Measurements from ENCODE around the gene SPATS2.

SPATS2 gene

DNA sequence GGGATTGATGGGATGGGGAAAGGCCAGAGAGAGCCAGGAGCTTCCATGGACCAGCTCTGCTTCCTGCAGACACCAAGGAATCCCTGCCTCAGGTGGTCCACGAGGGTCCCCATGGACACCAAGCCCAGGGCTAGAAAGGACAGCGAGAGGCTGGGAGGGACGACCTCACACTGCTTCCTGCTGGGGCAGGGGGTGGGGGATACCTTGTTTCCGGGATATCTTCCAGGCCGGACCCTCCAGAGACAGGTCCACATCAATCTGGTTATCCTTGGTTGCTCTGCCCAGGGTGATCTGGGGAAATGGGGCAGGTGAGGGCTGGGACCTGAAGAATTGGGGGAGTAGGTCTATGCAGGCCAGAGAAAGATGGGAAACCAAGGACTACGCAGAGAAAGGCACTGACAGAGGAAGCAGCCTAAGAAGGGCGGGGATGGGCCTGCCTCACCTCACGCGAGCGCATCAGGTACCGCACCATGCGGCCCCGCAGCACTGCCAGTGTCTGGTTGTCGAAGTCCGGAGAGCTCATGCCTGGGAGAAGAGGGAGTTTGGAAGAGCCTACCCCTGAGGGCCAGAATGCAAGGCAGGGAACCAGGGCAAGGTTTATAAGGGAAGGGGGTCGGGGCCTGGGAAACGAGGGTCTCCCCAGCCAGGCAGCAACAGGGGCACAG, 191.9 kb downstream of the SPATS2 start:
- DNase-seq = no peak

DNA sequence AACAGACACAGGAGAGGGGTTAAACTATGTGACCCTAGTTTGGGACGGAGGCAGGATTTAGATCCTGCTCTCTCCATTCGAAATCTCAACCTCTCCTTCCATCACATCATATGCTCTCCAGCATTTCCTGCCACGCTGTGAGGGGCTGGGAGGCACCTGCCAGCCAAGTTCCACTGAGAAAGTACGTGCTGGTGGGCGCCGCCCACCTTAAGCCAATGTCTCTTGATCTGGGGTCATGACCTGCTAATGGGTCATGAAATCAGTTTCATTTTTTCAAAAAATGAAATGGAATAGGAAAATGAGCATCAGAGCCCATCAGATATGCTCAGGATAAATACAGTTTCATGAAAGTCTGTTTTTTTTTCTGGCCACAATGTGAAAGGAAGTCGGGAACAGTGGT, 193.4 kb downstream of the SPATS2 start:
- no peak for DNase-seq

GRCh38 chr12:49562233-49562632, 195.0 kb downstream of the SPATS2 start:
- DNase-seq = no peak

GRCh38 chr12:49562831-49563230, 195.6 kb downstream of the SPATS2 start:
- no peak for DNase-seq

DNA sequence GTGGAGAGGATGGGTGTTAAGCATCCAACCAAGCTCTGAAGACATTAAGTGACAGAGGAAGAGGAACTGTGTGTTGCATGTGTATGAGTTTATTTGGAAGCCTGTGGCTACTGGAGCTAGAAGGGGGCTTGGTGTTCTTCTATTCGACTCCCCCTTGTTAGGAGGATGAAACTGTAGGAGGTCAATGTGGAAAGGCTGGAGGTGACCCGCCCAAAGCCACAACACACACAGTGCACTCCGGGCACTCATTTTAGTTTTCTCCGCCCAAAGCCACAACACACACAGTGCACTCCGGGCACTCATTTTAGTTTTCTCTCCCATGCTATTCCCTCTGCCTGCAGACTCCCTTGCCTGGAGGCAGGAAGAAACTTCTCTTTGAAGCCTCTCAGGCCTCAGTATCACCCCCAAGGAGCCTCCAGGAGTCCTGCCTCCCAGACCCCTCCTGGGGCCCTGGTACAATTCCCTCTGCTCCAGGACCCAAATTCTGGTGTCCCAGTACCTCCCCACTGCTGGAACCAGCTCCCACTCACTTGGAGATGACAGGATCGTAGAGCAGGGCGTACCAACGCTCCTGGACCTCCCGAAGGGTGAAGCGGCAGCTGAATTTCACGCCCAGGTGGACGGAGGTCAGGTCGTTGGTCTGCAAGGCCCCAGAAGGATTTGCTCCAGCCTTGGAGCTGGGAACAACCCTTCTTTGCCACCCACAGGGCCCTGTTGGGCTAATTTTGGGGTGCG, 196.9 kb downstream of the SPATS2 start:
- no peak for DNase-seq

DNA sequence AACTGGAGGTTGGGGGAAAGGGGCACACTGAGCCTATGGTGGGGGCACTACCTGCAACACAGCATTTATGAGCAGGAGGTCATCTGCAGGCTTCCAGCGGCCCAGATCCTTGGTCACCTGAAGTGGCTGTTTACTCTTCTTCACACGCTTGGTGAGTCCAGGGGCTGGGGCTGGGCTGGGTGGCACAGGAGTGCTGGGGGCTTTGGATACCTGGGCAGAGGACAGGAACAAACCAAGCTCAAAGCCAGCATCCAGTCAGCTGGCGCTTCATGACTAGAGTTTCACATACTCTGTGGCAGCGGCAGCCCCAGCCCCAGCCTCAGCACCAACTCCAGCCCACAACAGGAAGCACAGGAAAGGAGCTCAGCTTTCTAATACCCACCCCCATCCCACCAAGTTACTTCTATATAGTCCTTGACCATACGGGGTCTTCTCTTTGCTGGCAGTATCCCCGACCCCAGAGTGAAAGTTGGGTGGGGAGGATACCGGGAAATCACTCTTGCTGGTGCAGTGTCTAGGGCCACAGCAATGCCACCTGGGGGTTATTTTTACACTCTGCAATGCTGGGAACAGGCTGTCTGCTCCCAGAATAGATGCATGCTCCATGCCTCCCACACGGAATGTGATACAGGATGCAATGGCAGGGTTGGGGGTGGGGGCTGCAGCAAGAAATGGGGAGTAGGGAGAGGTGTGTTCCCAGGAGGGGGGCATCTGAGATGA, 197.6 kb downstream of the SPATS2 start:
- DNase-seq = no peak

- DNase-seq = no peak
Observed at GRCh38 chr12:49565406-49566265, 198.4 kb downstream of the SPATS2 start.

- DNase-seq = no peak
Observed at GRCh38 chr12:49566361-49566760, 199.1 kb downstream of the SPATS2 start.

DNA sequence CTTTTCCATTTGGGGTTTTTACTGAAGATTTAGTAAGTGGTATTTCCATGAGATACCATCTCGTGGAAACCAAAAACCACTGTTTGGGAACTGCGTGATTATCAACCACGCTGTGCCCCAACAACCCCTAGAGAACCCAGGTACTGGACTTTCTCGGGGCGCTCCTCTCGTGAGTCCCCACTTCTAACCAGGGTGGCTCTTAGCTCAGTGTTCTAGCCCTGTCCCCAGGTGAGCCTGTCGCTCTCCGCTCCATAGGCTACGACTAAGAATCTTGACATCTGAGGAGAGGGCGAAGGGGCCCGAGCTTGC, 200.0 kb downstream of the SPATS2 start:
- DNase-seq = no peak

DNA sequence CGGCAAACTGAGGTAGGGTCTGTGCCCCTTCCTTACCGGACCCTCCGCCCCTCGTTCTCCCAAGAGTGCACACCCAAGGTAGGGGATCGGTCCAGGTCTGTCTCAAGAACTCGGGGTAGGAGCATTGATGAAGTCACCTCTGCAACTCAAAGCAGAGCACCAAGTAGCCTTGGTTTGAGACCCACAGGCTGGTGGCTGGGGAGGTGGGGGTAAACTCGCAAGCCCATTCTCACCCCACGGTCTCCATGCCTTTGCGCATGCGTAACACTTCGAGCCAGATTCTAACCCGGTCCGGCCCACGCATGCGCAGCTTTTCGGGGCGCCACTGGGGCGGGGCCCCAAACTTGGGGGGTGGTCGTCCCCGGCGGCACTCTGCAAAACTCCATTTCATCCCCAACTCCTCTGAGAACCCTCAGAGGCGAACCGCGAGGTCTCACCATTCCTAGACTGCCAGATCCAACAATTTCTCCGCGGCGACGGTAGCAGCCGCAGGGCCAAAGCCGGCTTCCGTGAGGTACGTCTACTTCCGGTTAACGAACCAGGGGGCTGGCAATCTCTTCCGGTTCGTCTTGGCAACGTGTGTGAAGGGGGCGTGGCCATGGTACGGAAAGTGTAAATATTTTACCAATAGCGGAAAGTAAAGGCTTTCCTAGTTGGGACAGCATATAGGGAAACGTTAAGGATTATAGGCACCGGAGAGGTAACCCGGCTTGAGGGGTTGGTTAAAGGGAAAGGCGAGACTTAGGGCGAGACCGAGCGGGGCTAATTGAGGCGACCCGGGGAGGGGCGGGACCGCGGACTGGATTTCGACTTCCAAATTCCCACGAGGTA, 200.6 kb downstream of the SPATS2 start, which contains the start of gene MCRS1:
TSS of gene MCRS1 (minus strand) at position 532 of the 831 bp plus-strand sequence. CDS start 1,411 bp downstream, outside the sequence.
- peak; percentile 90 for DNase-seq

DNA sequence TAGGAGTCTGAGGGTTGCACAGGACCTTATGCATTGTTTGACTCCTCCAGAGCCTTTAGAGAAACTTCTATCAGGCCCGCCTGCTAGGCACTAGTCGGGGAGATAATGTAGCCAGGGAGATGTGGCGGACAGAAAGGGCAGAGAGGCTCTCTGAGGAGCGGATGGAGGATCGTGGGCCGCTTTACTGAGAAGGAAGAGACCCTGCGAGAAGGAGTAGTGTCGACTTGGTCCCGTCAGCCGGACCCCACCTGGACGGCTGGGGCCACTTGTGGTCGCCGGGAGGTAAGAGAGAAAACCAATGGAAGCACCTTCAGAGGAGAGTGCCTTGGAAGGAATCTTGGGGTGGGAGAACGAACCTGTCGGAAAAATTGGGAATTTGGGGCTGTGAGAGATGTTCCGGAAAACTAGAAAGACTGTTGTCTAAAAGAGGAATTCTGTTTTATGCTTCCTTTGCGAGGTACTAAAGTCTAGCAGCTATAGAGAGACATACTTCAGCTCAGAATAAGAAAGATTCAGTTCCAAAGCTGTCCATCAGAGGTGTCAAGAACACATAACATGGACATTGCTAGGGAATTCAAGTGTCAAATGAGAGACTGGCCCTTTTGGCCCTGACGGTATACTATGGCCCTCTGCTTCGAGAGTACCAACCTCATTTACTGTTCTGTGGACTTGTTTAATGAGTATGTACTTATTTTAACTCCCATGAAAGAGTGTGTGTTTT, 201.3 kb downstream of the SPATS2 start:
- no peak for DNase-seq

All from NCI-H510A treated with DMSO at 0.1 percent for 48 hours (cell line).